ENCODE measurements around the gene S1PR4. TPM values are rescaled to one million over a fixed set of nuclear protein-coding genes. Genes with fewer than 3 reads are reported as not detected.
A peak's percentile ranks its signal among the peaks of the same experiment; 100 is the strongest.
"Not testable (repeated sequence)": the region's sequence is repeated elsewhere in the genome, so short reads cannot be mapped to it uniquely, and the experiment has no call there.

S1PR4 gene
- total and polyA plus RNA-seq, 5 donors = 0.33 to 0.97 (median 0.80) TPM

- DNase-seq (peak in 2 of 3 donors; percentile 78 to 80), ATAC-seq (peak; percentile 34 to 67)
- Histone ChIP-seq H3K27ac (ENCODE audit: low read length) (no peak overlapping the region), H3K4me1 (ENCODE audit: control insufficient read depth, insufficient read depth, low read length) (no peaks in the 10 kb centered on the region), H3K4me3 (ENCODE audit: low read length) (no peak overlapping the region), H3K9me3 (ENCODE audit: control insufficient read depth, low read length) (no peaks in the 10 kb centered on the region), H3K27me3 (ENCODE audit: control insufficient read depth, insufficient read depth) (no peaks in the 10 kb centered on the region)
- WGBS = 42% methylated on average over 20 of the region's 20 CpGs
- intact Hi-C loops (cut with DNase I) = no loop called here
These were observed 31.9 kb downstream of the S1PR4 start for GRCh38 chr19:3210347-3211017.

DNA sequence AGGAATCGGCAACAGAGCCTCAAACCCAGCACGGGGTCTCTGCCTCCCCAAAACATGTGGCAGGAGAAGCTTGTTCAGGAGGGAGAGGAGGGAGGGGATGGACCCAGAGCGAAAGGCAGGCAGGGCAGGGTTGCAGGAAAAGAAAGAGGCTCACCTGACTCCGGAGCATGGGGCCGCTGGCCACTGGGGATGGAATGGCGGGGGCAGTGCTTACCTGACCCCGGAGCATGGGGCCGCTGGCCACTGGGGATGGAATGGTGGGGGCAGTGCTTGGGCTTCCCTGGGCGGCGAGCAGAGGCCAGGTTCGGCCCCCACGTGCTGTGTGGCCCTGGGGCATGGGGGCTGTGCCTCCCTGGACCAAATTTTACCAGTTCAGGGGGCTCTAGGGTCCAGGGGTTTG is 32.6 kb downstream of the S1PR4 start:
- no peaks in the 10 kb centered on the region for H3K9me3 ChIP-seq (ENCODE audit: control insufficient read depth, low read length)
- no peak overlapping the region for H3K27ac ChIP-seq (ENCODE audit: low read length)
- ATAC-seq (no peak), DNase-seq (peak in 1 of 3 donors; percentile 51)
- no peaks in the 10 kb centered on the region for H3K4me1 ChIP-seq (ENCODE audit: control insufficient read depth, insufficient read depth, low read length)
- intact Hi-C loops (cut with DNase I) = no loop called here
- no peaks in the 10 kb centered on the region for H3K27me3 ChIP-seq (ENCODE audit: control insufficient read depth, insufficient read depth)
- no peak overlapping the region for H3K4me3 ChIP-seq (ENCODE audit: low read length)
- 48% methylated on average over 12 of the region's 12 CpGs for WGBS

DNA sequence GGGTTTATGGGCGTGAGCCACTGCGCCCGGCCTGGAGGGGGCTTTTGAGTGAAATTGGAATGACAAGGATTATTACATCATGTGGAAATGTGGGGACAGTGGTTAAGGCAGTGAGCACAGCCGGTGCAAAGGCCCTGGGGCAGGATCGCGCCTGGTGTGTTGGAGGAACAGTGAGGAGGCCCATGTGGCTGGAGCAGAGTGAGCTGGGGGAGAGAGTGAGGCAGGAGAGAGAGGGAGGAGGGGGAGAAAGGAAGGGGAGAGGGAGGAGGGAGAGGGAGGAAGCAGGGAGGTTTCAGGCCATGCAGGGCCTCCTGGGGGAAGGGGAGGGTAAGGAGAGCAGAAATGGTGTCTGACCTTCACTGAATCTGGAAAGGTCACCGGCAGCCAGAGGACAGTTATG is 34.6 kb downstream of the S1PR4 start:
- DNase-seq (peak in 1 of 3 donors; percentile 36), ATAC-seq (no peak)
- H3K27me3 ChIP-seq (ENCODE audit: control insufficient read depth, insufficient read depth) = no peaks in the 10 kb centered on the region
- intact Hi-C loops (cut with DNase I) = no loop called here
- H3K27ac ChIP-seq (ENCODE audit: low read length) = no peak overlapping the region
- H3K4me3 ChIP-seq (ENCODE audit: low read length) = no peak overlapping the region
- no peaks in the 10 kb centered on the region for H3K4me1 ChIP-seq (ENCODE audit: control insufficient read depth, insufficient read depth, low read length)
- WGBS = 92% methylated on average over 7 of the region's 7 CpGs
- H3K9me3 ChIP-seq (ENCODE audit: control insufficient read depth, low read length) = no peaks in the 10 kb centered on the region

GRCh38 chr19:3216874-3217273 is 38.3 kb downstream of the S1PR4 start:
- intact Hi-C loops (cut with DNase I) = no loop called here
- Histone ChIP-seq H3K4me3 (ENCODE audit: low read length) (no peak overlapping the region), H3K27ac (ENCODE audit: low read length) (no peak overlapping the region), H3K27me3 (ENCODE audit: control insufficient read depth, insufficient read depth) (no peaks in the 10 kb centered on the region), H3K9me3 (ENCODE audit: control insufficient read depth, low read length) (no peaks in the 10 kb centered on the region), H3K4me1 (ENCODE audit: control insufficient read depth, insufficient read depth, low read length) (no peaks in the 10 kb centered on the region)
- 85% methylated on average over 5 of the region's 5 CpGs for WGBS
- peak in 1 of 3 donors; percentile 2 for DNase-seq
- ATAC-seq = no peak

DNA sequence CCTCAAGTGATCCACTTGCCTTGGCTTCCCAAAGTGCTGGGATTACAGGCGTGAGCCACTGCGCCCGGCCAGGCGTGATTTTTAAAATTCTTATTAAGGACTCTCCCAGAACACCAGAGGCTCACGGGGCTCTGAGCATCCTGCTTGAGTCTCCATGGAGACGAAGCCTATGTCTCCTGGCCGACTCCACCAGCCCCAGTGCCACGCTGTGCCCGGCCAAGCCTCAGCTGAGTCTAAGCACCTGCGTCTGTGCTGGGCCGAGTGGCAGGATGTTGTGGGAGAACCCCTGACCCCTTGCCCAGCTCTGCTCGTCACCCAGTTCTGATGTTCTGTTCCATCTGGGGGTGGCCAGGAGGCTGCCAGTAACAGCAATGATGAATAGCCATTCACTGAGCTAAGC is 42.0 kb downstream of the S1PR4 start:
- no peak overlapping the region for H3K4me3 ChIP-seq (ENCODE audit: low read length)
- DNase-seq (peak in 1 of 3 donors; percentile 40), ATAC-seq (no peak)
- no peaks in the 10 kb centered on the region for H3K4me1 ChIP-seq (ENCODE audit: control insufficient read depth, insufficient read depth, low read length)
- no peaks in the 10 kb centered on the region for H3K9me3 ChIP-seq (ENCODE audit: control insufficient read depth, low read length)
- WGBS = 70% methylated on average over 12 of the region's 12 CpGs
- H3K27me3 ChIP-seq (ENCODE audit: control insufficient read depth, insufficient read depth) = no peaks in the 10 kb centered on the region
- intact Hi-C loops (cut with DNase I) = no loop called here
- no peak overlapping the region for H3K27ac ChIP-seq (ENCODE audit: low read length)

- WGBS = 79% methylated on average over 5 of the region's 5 CpGs
- intact Hi-C loops (cut with DNase I); H3K4me1 ChIP-seq (ENCODE audit: control insufficient read depth, insufficient read depth, low read length); ATAC-seq; H3K4me3 ChIP-seq (ENCODE audit: low read length); H3K9me3 ChIP-seq (ENCODE audit: control insufficient read depth, low read length); H3K27ac ChIP-seq (ENCODE audit: low read length); H3K27me3 ChIP-seq (ENCODE audit: control insufficient read depth, insufficient read depth): not testable (repeated sequence)
- peak in 1 of 3 donors; percentile 7 for DNase-seq
These were observed 43.0 kb downstream of the S1PR4 start for GRCh38 chr19:3221576-3221975.

- Histone ChIP-seq H3K4me1 (ENCODE audit: control insufficient read depth, insufficient read depth, low read length) (no peaks in the 10 kb centered on the region), H3K4me3 (ENCODE audit: low read length) (no peak overlapping the region), H3K9me3 (ENCODE audit: control insufficient read depth, low read length) (no peaks in the 10 kb centered on the region), H3K27me3 (ENCODE audit: control insufficient read depth, insufficient read depth) (no peaks in the 10 kb centered on the region), H3K27ac (ENCODE audit: low read length) (no peak overlapping the region)
- peak in 1 of 3 donors; percentile 30 for DNase-seq
- no peak for ATAC-seq
- WGBS = 91% methylated on average over 5 of the region's 5 CpGs
- intact Hi-C loops (cut with DNase I) = no loop called here
These were observed 44.1 kb downstream of the S1PR4 start for GRCh38 chr19:3222709-3223108.

DNA sequence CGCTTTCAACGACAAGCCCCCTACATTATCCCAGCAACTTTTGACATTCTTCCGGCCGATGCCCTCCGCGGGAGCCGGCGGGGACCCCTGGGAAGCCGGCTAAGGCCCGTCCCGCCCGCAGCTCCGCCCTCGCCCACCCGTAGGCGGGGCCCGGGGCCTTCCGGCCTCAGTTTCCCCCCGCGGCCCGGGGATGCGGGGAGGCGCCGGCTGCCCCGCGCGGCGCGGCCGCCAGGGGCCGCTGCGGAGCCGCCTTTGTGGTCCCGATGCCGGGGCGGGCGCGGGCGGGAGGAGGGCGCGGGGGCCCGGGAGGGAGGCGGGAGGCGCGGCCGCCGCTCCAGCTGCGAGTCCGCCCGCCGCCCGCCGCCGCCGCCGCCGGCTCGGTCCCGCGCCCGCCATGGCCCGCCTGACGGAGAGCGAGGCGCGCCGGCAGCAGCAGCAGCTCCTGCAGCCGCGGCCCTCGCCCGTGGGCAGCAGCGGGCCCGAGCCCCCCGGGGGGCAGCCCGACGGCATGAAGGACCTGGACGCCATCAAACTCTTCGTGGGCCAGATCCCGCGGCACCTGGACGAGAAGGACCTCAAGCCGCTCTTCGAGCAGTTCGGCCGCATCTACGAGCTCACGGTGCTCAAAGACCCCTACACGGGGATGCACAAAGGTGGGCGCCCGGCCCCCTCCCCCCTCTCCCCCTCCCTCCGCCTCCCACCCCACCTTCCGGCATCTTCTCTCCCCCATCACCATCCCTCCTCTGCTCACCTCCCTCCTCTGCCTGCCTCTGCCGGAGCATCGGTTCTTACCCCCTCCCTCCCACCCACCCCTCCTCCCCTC is 46.0 kb downstream of the S1PR4 start, which contains the start of gene CELF5:
TSS of gene CELF5 (plus strand) at position 316 of the 823 bp plus-strand sequence. CDS start at position 395, 79 bp downstream.
- no peaks in the 10 kb centered on the region for H3K9me3 ChIP-seq (ENCODE audit: control insufficient read depth, low read length)
- DNase-seq (peak; percentile 47 to 84 (median 83)), ATAC-seq (peak; percentile 34 to 44)
- no peaks in the 10 kb centered on the region for H3K4me1 ChIP-seq (ENCODE audit: control insufficient read depth, insufficient read depth, low read length)
- H3K27me3 ChIP-seq (ENCODE audit: control insufficient read depth, insufficient read depth) = no peaks in the 10 kb centered on the region
- H3K4me3 ChIP-seq (ENCODE audit: low read length) = peak within 1 kb of the TSS; percentile 61
- 1% methylated on average over 85 of the region's 94 CpGs for WGBS
- intact Hi-C loops (cut with DNase I) = no loop called here
- no peak within 1 kb of the TSS for H3K27ac ChIP-seq (ENCODE audit: low read length)

DNA sequence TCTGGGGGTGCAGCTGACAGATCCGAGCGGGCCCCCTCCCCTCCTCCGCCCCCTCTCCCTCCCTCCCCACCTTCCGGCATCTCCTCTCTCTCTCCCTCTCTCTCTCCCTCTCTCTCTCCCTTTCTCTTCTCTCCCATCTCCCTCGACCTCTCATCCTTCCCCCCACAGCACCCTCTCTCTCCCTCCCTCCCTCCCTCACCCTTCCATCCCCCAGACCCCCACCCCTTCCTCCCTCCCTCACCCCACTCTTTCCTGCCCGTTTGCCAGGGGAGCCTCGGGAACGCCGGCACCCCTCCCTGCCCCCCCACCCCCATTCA is 46.6 kb downstream of the S1PR4 start:
- no peak for ATAC-seq
- Histone ChIP-seq H3K4me3 (ENCODE audit: low read length) (no peak overlapping the region), H3K4me1 (ENCODE audit: control insufficient read depth, insufficient read depth, low read length) (no peaks in the 10 kb centered on the region), H3K9me3 (ENCODE audit: control insufficient read depth, low read length) (no peaks in the 10 kb centered on the region), H3K27me3 (ENCODE audit: control insufficient read depth, insufficient read depth) (no peaks in the 10 kb centered on the region), H3K27ac (ENCODE audit: low read length) (no peak overlapping the region)
- intact Hi-C loops (cut with DNase I) = no loop called here
- 3% methylated on average over 9 of the region's 9 CpGs for WGBS
- no peak for DNase-seq

- Histone ChIP-seq H3K27ac (ENCODE audit: low read length) (no peak overlapping the region), H3K27me3 (ENCODE audit: control insufficient read depth, insufficient read depth) (no peaks in the 10 kb centered on the region), H3K9me3 (ENCODE audit: control insufficient read depth, low read length) (no peaks in the 10 kb centered on the region), H3K4me3 (ENCODE audit: low read length) (no peak overlapping the region), H3K4me1 (ENCODE audit: control insufficient read depth, insufficient read depth, low read length) (no peaks in the 10 kb centered on the region)
- ATAC-seq (no peak), DNase-seq (no peak)
- intact Hi-C loops (cut with DNase I) = no loop called here
- WGBS = 40% methylated on average over 16 of the region's 16 CpGs
These were observed 47.1 kb downstream of the S1PR4 start for GRCh38 chr19:3225677-3226093.

DNA sequence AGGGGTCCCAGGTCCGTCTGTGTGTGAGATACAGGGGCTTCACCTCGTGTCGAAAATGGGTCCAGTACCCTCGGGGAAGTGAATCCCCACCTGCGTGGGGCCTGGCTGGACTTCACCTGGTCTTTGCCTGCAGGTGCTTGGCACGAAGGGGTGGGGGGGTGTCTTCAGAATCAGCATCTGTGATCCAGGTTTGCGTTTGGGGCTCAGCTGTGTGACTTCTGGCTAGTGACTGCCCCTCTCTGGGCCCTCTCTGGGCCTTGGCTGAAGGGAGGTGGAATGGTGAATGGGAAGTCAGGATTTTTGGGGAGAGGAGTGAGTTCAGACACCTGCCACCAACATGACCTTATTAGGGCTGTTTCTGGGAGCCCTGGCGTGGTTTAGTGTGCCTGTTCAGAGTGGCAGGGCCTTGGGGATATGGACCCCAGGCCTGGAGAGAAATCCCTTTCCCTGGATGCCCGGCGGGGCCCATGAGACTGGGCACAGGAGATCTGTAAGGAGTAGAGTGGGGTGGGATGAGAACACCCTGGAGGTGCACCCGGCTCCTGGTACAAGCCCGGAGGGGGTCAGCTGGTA is 48.6 kb downstream of the S1PR4 start:
- intact Hi-C loops (cut with DNase I) = no loop called here
- no peak overlapping the region for H3K27ac ChIP-seq (ENCODE audit: low read length)
- DNase-seq (peak in 1 of 3 donors; percentile 19), ATAC-seq (no peak)
- no peaks in the 10 kb centered on the region for H3K4me1 ChIP-seq (ENCODE audit: control insufficient read depth, insufficient read depth, low read length)
- no peak overlapping the region for H3K4me3 ChIP-seq (ENCODE audit: low read length)
- no peaks in the 10 kb centered on the region for H3K9me3 ChIP-seq (ENCODE audit: control insufficient read depth, low read length)
- 75% methylated on average over 12 of the region's 12 CpGs for WGBS
- no peaks in the 10 kb centered on the region for H3K27me3 ChIP-seq (ENCODE audit: control insufficient read depth, insufficient read depth)
